HEK293 (cell line): ENCODE measurements around the gene RNU1-2.
A peak's percentile ranks its signal among the peaks of the same experiment; 100 is the strongest.
"Not testable (repeated sequence)": the region's sequence is repeated elsewhere in the genome, so short reads cannot be mapped to it uniquely, and the experiment has no call there.

Experiments
- CTCF ChIA-PET: fragments of 350-600 bp; formaldehyde crosslinking; extraction: SDS; loops from one replicate; lab custom pipeline; 2021; ENCODE audit warnings: antibody characterized with exemption; lab: Yijun Ruan, JAX
- POLR2A ChIA-PET: fragments of 300-600 bp; formaldehyde crosslinking; extraction: SDS; loops from one replicate; lab custom pipeline; 2020; ENCODE audit warnings: antibody characterized with exemption, inconsistent platforms; lab: Yijun Ruan, JAX
- H3K27ac ChIP-seq: fragments of 200-500 bp; sonication (Bioruptor generic); 2 replicates; pipeline ENCODE4 v1.5.1; 2014; ENCODE audit warnings: low read depth, low read length, control low read depth, inconsistent platforms; ENCODE audit errors: extremely low read depth
- H3K36me3 ChIP-seq, 2 experiments: fragments of 200-500 bp in 1 of 2; sonication (Bioruptor generic) in 1 of 2; 1 replicate in 1 of 2; 2 replicates in 1 of 2; pipeline ENCODE4 v1.5.1; 2014 to 2017; ENCODE audit warnings: inconsistent platforms in 2 of 2, low read length in 2 of 2; ENCODE audit not compliant: control insufficient read depth in 2 of 2, insufficient read depth in 1 of 2
- H3K4me1 ChIP-seq: fragments of 200-500 bp; sonication (Bioruptor generic); 2 replicates; pipeline ENCODE4 v1.5.1; 2014; ENCODE audit warnings: mild to moderate bottlenecking, low read length, inconsistent platforms; ENCODE audit not compliant: control insufficient read depth, insufficient read depth
- H3K4me3 ChIP-seq: 2 replicates; pipeline ENCODE4 v1.5.1; 2011; ENCODE audit warnings: low read depth, mild to moderate bottlenecking, control low read depth, low read length, moderate library complexity
- H3K9me3 ChIP-seq: fragments of 200-500 bp; sonication (Bioruptor generic); 2 replicates; pipeline ENCODE4 v1.5.1; 2014; ENCODE audit warnings: low read depth, low read length, inconsistent platforms; ENCODE audit not compliant: control insufficient read depth, insufficient read depth
- HIC1 ChIP-seq: fragments of 450-650 bp; formaldehyde crosslinking; IDR thresholded peaks from 2 replicates; pipeline ENCODE4 v1.5.1; 2016; ENCODE audit warnings: missing biosample characterization, missing genetic modification characterization
- SP2 ChIP-seq: fragments of 450-650 bp; formaldehyde crosslinking; IDR thresholded peaks from 2 replicates; pipeline ENCODE4 v1.5.1; 2016; ENCODE audit warnings: missing biosample characterization, missing genetic modification characterization
- ZBTB26 ChIP-seq: fragments of 450-650 bp; formaldehyde crosslinking; optimal IDR thresholded peaks from 2 replicates; pipeline ENCODE3; 2016; ENCODE audit warnings: missing biosample characterization, mild to moderate bottlenecking, missing genetic modification characterization
- ZBTB8A ChIP-seq: fragments of 450-650 bp; formaldehyde crosslinking; IDR thresholded peaks from 2 replicates; pipeline ENCODE4 v1.5.1; 2016; ENCODE audit warnings: missing biosample characterization, missing genetic modification characterization
- ZNF600 ChIP-seq: fragments of 450-650 bp; formaldehyde crosslinking; IDR thresholded peaks from 2 replicates; pipeline ENCODE4 v1.5.1; 2016; ENCODE audit warnings: missing biosample characterization, missing genetic modification characterization
- TF ChIP-seq, protein P1 (sequence below): fragments of 450-650 bp; formaldehyde crosslinking; IDR thresholded peaks from 2 replicates; pipeline ENCODE4 v1.5.1; 2016; ENCODE audit warnings: missing biosample characterization, missing genetic modification characterization

RNU1-2 gene

GRCh38 chr1:16866926-16867707, 28.7 kb upstream of the RNU1-2 start:
- POLR2A ChIA-PET, H3K9me3 ChIP-seq, CTCF ChIA-PET, H3K4me1 ChIP-seq, H3K27ac ChIP-seq, H3K4me3 ChIP-seq, H3K36me3 ChIP-seq: not testable (repeated sequence)

DNA sequence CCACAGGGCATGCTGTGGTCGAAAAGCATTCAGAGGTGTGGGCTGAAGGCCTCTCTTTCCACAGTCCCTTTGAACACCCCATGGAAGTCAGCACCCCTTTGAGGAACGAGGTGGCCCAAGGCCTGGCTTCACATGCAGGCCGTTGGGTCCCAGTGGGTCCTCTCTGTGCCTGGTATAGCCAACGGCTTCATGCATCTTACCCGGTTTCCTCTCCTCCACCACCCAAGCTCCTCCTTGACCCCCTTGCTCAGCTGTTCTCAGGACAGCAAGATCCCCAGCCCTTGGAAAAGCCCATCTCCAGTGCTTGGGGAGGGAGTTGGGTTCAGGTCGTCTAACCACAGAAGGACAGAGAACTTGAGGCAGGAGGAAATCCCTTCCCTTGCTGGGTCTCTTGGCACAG, 27.0 kb upstream of the RNU1-2 start:
- H3K27ac ChIP-seq, POLR2A ChIA-PET, H3K36me3 ChIP-seq, H3K9me3 ChIP-seq, CTCF ChIA-PET, H3K4me1 ChIP-seq, H3K4me3 ChIP-seq: not testable (repeated sequence)

DNA sequence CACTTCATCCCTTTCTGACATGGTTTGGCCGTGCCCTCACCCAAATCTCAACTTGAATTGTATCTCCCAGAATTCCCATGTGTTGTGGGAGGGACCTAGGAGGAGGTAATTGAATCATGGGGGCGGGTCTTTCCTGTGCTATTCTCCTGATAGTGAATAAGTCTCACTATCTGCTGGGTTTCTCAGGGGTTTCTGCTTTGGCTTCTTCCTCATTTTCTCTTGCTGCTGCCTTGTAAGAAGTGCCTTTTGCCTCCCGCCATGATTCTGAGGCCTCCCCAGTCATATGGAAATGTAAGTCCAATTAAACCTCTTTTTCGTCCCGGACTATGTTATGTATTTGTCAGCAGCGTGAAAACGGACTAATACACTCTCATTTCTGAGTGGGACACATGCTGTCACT, 25.8 kb upstream of the RNU1-2 start:
- H3K36me3 ChIP-seq, CTCF ChIA-PET: not testable (repeated sequence)

DNA sequence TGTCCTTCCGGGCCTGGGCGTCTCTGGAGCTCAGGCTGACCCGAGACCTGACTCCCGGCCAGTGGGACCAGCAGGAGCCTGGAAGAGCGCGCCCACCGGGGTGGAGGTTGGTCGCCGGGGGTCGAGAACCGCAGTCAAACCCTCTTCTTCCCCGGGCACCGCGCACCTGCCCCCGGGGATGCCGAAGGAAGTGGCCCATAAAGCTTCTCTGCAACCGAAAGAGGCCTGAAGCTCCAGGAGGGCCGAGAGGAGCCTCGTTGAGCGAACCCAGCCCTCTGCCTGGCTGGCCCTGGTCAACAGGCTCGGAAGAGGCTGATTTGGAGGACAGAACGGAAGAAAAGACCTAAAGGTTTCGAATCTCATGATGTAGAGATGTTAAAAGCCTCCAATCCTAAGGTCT, 24.6 kb upstream of the RNU1-2 start:
- POLR2A ChIA-PET, H3K9me3 ChIP-seq, H3K36me3 ChIP-seq, CTCF ChIA-PET, H3K27ac ChIP-seq, H3K4me3 ChIP-seq, H3K4me1 ChIP-seq: not testable (repeated sequence)

More for the DNA sequence above, 25.8 kb upstream of the RNU1-2 start:
- H3K9me3 ChIP-seq, POLR2A ChIA-PET, H3K4me1 ChIP-seq, H3K4me3 ChIP-seq, H3K27ac ChIP-seq: not testable (repeated sequence)
- TF ChIP-seq SP2 (0 out of 2 replicates have a peak, but pooled peaks have one; percentile 5), ZNF600 (tag by site-specific recombination) (0 out of 2 replicates have a peak, but pooled peaks have one; percentile 18)
- TF ChIP-seq, protein P1, sequence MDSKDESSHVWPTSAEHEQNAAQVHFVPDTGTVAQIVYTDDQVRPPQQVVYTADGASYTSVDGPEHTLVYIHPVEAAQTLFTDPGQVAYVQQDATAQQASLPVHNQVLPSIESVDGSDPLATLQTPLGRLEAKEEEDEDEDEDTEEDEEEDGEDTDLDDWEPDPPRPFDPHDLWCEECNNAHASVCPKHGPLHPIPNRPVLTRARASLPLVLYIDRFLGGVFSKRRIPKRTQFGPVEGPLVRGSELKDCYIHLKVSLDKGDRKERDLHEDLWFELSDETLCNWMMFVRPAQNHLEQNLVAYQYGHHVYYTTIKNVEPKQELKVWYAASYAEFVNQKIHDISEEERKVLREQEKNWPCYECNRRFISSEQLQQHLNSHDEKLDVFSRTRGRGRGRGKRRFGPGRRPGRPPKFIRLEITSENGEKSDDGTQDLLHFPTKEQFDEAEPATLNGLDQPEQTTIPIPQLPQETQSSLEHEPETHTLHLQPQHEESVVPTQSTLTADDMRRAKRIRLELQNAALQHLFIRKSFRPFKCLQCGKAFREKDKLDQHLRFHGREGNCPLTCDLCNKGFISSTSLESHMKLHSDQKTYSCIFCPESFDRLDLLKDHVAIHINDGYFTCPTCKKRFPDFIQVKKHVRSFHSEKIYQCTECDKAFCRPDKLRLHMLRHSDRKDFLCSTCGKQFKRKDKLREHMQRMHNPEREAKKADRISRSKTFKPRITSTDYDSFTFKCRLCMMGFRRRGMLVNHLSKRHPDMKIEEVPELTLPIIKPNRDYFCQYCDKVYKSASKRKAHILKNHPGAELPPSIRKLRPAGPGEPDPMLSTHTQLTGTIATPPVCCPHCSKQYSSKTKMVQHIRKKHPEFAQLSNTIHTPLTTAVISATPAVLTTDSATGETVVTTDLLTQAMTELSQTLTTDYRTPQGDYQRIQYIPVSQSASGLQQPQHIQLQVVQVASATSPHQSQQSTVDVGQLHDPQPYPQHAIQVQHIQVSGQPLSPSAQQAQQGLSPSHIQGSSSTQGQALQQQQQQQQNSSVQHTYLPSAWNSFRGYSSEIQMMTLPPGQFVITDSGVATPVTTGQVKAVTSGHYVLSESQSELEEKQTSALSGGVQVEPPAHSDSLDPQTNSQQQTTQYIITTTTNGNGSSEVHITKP: peak; percentile 44

DNA sequence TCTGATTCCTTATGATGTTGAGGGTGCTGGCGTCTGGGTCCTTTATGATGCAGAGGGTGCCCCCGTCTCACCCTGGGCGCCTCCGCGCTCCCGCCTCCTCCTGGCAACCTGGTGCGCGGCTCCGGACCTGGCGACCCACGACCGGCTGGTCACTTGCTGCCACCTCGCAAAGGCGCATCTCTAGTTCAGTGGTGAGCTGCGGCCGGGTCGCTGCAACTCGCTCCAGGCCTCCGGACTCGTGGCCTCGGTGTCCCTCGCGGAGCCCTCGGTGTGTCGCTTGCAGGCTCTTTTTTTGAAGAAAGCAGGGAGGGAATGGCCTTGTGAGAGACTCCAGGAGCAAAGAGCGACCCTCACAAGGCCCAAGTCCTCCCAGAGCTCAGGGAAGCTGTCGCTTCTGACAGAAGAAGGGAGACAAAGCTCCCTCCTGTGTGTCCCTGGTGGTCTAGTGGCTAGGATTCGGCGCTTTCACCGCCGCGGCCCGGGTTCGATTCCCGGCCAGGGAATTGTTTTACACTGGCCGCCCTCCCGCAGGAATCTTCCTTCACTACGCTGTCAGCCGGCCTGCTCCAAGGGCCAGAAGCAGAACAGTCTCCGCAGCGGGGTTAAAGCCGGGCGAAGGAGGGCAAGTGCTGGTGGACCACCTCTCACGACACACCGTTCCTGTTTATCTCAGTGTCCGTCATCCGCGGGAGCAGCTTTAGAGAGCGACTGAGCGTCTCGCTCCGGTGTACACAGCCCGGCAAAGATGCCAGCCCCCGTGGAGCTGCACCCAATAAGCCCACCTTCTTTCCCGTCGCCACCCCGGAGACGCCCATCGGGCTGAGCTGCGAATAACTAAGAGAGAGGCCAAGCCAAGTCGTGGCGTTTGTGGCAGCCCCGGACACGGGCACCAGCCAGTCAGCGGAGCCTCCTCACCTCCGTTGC, 23.4 kb upstream of the RNU1-2 start:
- H3K4me1 ChIP-seq, H3K9me3 ChIP-seq, H3K4me3 ChIP-seq, POLR2A ChIA-PET, CTCF ChIA-PET, H3K36me3 ChIP-seq, H3K27ac ChIP-seq: not testable (repeated sequence)
- TF ChIP-seq ZBTB26 (tag by site-specific recombination): peak; percentile 35
- TF ChIP-seq SP2: peak; percentile 9; the same call in 1 of the 2 replicates
- TF ChIP-seq ZBTB8A: peak; percentile 77
- TF ChIP-seq HIC1 (tag by site-specific recombination): peak; percentile 69
